HepG2 (cell line): ENCODE data around the gene ZC3H12A. TPM values are rescaled to one million over a fixed set of nuclear protein-coding genes. Genes with fewer than 3 reads are reported as not detected.

Experiments
- ASH2L ChIP-seq: fragments of 300-600, 200-600 bp; sonication (generic); IDR thresholded peaks from 2 replicates; pipeline ENCODE4 v1.7.0; 2017; ENCODE audit warnings: low read depth, mild to moderate bottlenecking, moderate library complexity, mixed read lengths, low read length; ENCODE audit not compliant: insufficient read length
- ATF7 ChIP-seq, 2 experiments: fragments of 450-650 bp in 1 of 2; sonication (generic) in 1 of 2; formaldehyde crosslinking in 1 of 2; IDR thresholded peaks; 2 replicates each; pipeline versions ENCODE4 v1.4.0 to v1.6.1; 2016 to 2020; ENCODE audit warnings: antibody characterized with exemption in 1 of 2, mild to moderate bottlenecking in 1 of 2, missing genetic modification reagents in 1 of 2
- FOXJ3 ChIP-seq: sonication (generic); formaldehyde crosslinking; IDR thresholded peaks from 2 replicates; pipeline ENCODE4 v1.4.0; 2020; ENCODE audit warnings: missing genetic modification reagents, mild to moderate bottlenecking, borderline replicate concordance
- HNRNPK ChIP-seq: fragments of 200-400 bp; formaldehyde crosslinking; IDR thresholded peaks from 2 replicates; pipeline ENCODE4 v1.6.1; 2018; ENCODE audit warnings: low read length, low read depth, moderate library complexity, mild to moderate bottlenecking; ENCODE audit not compliant: poor library complexity, severe bottlenecking
- HOXA5 ChIP-seq: sonication (generic); formaldehyde crosslinking; IDR thresholded peaks from 2 replicates; pipeline ENCODE4 v1.4.0; 2020; ENCODE audit warnings: missing genetic modification reagents
- IRF9 ChIP-seq: sonication (generic); formaldehyde crosslinking; IDR thresholded peaks from 2 replicates; pipeline ENCODE4 v1.8.0; 2022; ENCODE audit warnings: missing genetic modification reagents, mild to moderate bottlenecking, borderline replicate concordance
- ISX ChIP-seq: sonication (generic); formaldehyde crosslinking; conservative IDR thresholded peaks from 2 replicates; pipeline ENCODE4 v1.5.0; 2020; ENCODE audit warnings: missing genetic modification reagents
- KDM3A ChIP-seq: IDR thresholded peaks from 2 replicates; pipeline ENCODE4 v1.6.1; 2018; ENCODE audit warnings: low read depth, missing compliant biosample characterization
- KMT2A ChIP-seq: sonication (generic); formaldehyde crosslinking; IDR thresholded peaks from 2 replicates; pipeline ENCODE4 v1.4.0; 2020; ENCODE audit warnings: missing genetic modification reagents
- SIN3A ChIP-seq: IDR thresholded peaks from 2 replicates; pipeline ENCODE4 v1.6.1; 2011; ENCODE audit warnings: low read depth, mild to moderate bottlenecking, control low read depth, low read length, borderline replicate concordance
- SMC3 ChIP-seq: IDR thresholded peaks from 2 replicates; pipeline ENCODE4 v1.6.1; 2011; ENCODE audit warnings: low read length, improper control_type of control experiment
- SP1 ChIP-seq, 2 experiments: fragments of 450-650 bp in 1 of 2; sonication (generic) in 1 of 2; formaldehyde crosslinking in 1 of 2; IDR thresholded peaks; 2 replicates each; pipeline versions ENCODE4 v1.4.0 to v1.6.1; 2016 to 2020; ENCODE audit warnings: missing genetic modification reagents in 1 of 2
- ZFP82 ChIP-seq: sonication (generic); formaldehyde crosslinking; IDR thresholded peaks from 2 replicates; pipeline ENCODE4 v1.5.1; 2020; ENCODE audit warnings: mild to moderate bottlenecking, missing genetic modification reagents, borderline replicate concordance
- ZNF205 ChIP-seq: IDR thresholded peaks from 2 replicates; pipeline ENCODE4 v1.6.1; 2018; ENCODE audit warnings: missing biosample characterization, missing genetic modification reagents
- ZNF430 ChIP-seq: sonication (generic); formaldehyde crosslinking; IDR thresholded peaks from 2 replicates; pipeline ENCODE4 v1.9.0; 2021; ENCODE audit warnings: mild to moderate bottlenecking, missing genetic modification reagents
- ZNF530 ChIP-seq: sonication (generic); formaldehyde crosslinking; IDR thresholded peaks from 2 replicates; pipeline ENCODE4 v1.5.0; 2020; ENCODE audit warnings: low read depth, mild to moderate bottlenecking, missing genetic modification reagents
- ZSCAN20 ChIP-seq: sonication (generic); formaldehyde crosslinking; IDR thresholded peaks from 2 replicates; pipeline ENCODE4 v1.4.0; 2020; ENCODE audit warnings: missing genetic modification reagents, mild to moderate bottlenecking, borderline replicate concordance
- polyA plus RNA-seq, 8 experiments: library from polyadenylated mRNA; depleted of rRNA in 3 of 8; stranded (reverse) in 7 of 8; unstranded in 1 of 8; fragments of >200 nt; fragmentation: Illumina TruSeq in 4 of 8; extraction: Trizol in 4 of 8; gene quantifications; 2 replicates each; pipeline versions ENCODE4 v1.2.1 to v1.2.3, GENCODE V29; 2011 to 2016; ENCODE audit warnings: low read depth in 4 of 8, missing spikeins in 1 of 8, mixed read lengths in 1 of 8; ENCODE audit not compliant: insufficient read depth in 1 of 8
- total RNA-seq, 5 experiments: library from RNA; depleted of rRNA; stranded (reverse); fragments of >200 nt; fragmentation: Illumina TruSeq; extraction: Trizol; gene quantifications; 2 replicates each; pipeline ENCODE4 v1.2.3, GENCODE V29; 2016; ENCODE audit warnings: low read depth in 1 of 5
- TF ChIP-seq, protein P1 (sequence below): sonication (generic); formaldehyde crosslinking; IDR thresholded peaks from 2 replicates; pipeline ENCODE4 v1.8.1; 2023; ENCODE audit warnings: mild to moderate bottlenecking, missing genetic modification reagents
- TF ChIP-seq, protein P2 (sequence below): IDR thresholded peaks from 2 replicates; pipeline ENCODE4 v1.6.1; 2016; ENCODE audit warnings: low read depth, missing genetic modification reagents, missing compliant biosample characterization

ZC3H12A gene
- total and polyA plus RNA-seq, 2 of the 13 experiments (the other 11 are each of a cell fraction or from before 2014, with no cell fraction given) = 6.8 to 13.3 TPM

DNA sequence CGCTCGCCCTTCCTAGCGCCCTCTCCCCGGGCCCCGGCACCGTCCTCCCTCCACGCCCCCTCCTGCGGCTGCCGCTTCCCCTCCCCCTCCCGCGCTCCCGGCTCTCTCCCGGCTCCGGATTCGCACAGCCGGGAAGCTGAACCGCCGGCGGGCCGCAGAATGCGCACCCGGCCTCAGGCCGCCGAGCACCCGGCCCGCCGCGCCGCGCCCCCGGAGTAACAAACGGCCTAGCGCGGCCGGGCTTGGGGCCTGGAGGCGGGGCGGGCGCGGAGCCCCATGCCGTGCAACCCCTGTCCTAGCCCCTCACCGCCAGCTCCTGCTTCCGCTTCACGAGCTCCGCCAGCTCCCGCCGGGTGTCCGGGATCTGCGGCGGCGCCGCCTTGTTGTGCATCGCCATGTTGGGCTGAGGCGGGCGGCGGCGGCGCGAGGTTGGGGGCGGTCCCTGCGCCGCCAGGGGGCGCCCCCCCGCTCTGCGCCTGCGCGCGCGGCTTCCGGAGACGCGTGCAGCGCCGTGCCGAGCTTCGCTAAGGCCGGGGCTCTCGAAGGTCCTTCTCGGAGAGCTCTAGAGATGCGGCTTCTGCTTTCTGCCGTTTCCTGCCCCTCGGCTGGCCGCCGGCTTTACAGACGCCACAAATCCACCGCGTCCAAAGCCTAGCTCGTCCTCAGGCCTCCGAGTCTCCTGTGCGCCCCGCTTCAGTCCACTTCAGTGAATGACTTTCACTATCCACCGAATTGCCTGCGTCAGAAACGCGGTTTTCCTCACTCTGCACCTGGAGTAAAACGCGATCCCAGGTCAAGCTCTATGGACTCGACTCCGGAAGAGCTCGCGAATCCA is 40.2 kb downstream of the ZC3H12A start, which contains the start of gene MEAF6 (continued):
- TF ChIP-seq ATF7 (IDR thresholded peaks at IDR 0.05) (no peak), ATF7 (CRISPR knock-in tag; IDR thresholded peaks at IDR 0.05) (no peak), FOXJ3 (peak; percentile 40; the same call in 1 of the 2 replicates), ASH2L (peak; percentile 89), ZNF430 (CRISPR knock-in tag) (peak; percentile 91), IRF9 (peak; percentile 76; the same call in 1 of the 2 replicates), SP1 (IDR thresholded peaks at IDR 0.05) (no peak), SP1 (CRISPR knock-in tag; IDR thresholded peaks at IDR 0.05) (peak; percentile 38; the same call in 1 of the 2 replicates), ZSCAN20 (CRISPR knock-in tag) (peak; percentile 63; the same call in 1 of the 2 replicates), ZNF530 (CRISPR knock-in tag) (no peak), HNRNPK (peak; percentile 44), SMC3 (no peak), HOXA5 (CRISPR knock-in tag) (peak; percentile 86), ZFP82 (CRISPR knock-in tag) (peak; percentile 87; the same call in 1 of the 2 replicates), ISX (peak; percentile 65; the same call in 1 of the 2 replicates), KMT2A (CRISPR knock-in tag) (peak; percentile 84), KDM3A (CRISPR knock-in tag) (0 out of 2 replicates have a peak, but pooled peaks have one; percentile 54), ZNF205 (CRISPR knock-in tag) (no peak), SIN3A (peak; percentile 65; the same call in 1 of the 2 replicates)
- TF ChIP-seq, protein P1, sequence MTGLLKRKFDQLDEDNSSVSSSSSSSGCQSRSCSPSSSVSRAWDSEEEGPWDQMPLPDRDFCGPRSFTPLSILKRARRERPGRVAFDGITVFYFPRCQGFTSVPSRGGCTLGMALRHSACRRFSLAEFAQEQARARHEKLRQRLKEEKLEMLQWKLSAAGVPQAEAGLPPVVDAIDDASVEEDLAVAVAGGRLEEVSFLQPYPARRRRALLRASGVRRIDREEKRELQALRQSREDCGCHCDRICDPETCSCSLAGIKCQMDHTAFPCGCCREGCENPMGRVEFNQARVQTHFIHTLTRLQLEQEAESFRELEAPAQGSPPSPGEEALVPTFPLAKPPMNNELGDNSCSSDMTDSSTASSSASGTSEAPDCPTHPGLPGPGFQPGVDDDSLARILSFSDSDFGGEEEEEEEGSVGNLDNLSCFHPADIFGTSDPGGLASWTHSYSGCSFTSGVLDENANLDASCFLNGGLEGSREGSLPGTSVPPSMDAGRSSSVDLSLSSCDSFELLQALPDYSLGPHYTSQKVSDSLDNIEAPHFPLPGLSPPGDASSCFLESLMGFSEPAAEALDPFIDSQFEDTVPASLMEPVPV (CRISPR knock-in tag) = peak; percentile 40; the same call in 1 of the 2 replicates
- TF ChIP-seq, protein P2, sequence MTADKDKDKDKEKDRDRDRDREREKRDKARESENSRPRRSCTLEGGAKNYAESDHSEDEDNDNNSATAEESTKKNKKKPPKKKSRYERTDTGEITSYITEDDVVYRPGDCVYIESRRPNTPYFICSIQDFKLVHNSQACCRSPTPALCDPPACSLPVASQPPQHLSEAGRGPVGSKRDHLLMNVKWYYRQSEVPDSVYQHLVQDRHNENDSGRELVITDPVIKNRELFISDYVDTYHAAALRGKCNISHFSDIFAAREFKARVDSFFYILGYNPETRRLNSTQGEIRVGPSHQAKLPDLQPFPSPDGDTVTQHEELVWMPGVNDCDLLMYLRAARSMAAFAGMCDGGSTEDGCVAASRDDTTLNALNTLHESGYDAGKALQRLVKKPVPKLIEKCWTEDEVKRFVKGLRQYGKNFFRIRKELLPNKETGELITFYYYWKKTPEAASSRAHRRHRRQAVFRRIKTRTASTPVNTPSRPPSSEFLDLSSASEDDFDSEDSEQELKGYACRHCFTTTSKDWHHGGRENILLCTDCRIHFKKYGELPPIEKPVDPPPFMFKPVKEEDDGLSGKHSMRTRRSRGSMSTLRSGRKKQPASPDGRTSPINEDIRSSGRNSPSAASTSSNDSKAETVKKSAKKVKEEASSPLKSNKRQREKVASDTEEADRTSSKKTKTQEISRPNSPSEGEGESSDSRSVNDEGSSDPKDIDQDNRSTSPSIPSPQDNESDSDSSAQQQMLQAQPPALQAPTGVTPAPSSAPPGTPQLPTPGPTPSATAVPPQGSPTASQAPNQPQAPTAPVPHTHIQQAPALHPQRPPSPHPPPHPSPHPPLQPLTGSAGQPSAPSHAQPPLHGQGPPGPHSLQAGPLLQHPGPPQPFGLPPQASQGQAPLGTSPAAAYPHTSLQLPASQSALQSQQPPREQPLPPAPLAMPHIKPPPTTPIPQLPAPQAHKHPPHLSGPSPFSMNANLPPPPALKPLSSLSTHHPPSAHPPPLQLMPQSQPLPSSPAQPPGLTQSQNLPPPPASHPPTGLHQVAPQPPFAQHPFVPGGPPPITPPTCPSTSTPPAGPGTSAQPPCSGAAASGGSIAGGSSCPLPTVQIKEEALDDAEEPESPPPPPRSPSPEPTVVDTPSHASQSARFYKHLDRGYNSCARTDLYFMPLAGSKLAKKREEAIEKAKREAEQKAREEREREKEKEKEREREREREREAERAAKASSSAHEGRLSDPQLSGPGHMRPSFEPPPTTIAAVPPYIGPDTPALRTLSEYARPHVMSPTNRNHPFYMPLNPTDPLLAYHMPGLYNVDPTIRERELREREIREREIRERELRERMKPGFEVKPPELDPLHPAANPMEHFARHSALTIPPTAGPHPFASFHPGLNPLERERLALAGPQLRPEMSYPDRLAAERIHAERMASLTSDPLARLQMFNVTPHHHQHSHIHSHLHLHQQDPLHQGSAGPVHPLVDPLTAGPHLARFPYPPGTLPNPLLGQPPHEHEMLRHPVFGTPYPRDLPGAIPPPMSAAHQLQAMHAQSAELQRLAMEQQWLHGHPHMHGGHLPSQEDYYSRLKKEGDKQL (CRISPR knock-in tag) = no peak
